ENCODE results near the gene ARHGAP24.
"Not testable (repeated sequence)": the region's sequence is repeated elsewhere in the genome, so short reads cannot be mapped to it uniquely, and the experiment has no call there.

The ARHGAP24 gene

GRCh38 chr4:85870298-85871083 is 395.5 kb downstream of the ARHGAP24 start:
- DNase-seq = no peak

- DNase-seq = no peak
These were observed 398.6 kb downstream of the ARHGAP24 start for GRCh38 chr4:85873566-85873965.

- no peak for DNase-seq
These were observed 404.6 kb downstream of the ARHGAP24 start for GRCh38 chr4:85879518-85879917.

GRCh38 chr4:85883180-85883579 is 408.2 kb downstream of the ARHGAP24 start:
- DNase-seq = no peak

DNA sequence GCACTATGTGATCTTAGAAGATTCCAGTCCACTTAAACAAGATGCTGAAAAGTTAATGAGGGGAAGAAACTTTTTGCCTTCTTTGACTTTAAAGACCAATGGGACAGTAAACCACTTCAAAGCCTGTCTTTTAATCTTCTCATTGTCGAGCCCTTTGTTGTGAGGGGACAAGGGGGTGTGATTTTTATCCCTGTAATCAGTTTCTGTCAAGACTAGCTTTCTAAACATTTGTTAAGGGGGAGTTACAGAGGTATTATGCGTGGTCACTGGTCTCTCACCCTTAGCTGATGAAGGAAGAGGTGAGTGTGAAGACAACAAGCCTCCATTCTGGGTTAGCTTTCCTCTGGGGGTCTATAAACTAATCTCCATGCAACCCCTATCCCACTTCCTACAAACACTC is 409.3 kb downstream of the ARHGAP24 start:
- DNase-seq = no peak

DNA sequence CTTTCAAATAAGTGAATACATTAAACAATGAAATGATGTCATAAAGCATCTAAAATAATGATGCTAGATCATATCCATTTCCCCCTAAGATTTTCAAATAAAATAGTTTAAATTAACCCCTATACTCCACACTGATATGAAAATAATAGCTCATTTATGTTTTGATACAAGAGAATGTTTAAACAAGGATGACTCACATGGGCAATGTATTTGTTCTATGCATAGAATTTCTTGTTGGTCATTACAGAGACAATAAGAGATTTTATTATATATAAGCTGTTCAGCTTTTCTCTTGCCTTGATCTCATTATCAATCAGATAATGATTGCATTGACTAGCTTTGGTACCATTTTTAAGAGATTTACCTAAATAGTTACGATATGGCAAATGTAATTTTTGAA is 411.7 kb downstream of the ARHGAP24 start:
- no peak for DNase-seq

DNA sequence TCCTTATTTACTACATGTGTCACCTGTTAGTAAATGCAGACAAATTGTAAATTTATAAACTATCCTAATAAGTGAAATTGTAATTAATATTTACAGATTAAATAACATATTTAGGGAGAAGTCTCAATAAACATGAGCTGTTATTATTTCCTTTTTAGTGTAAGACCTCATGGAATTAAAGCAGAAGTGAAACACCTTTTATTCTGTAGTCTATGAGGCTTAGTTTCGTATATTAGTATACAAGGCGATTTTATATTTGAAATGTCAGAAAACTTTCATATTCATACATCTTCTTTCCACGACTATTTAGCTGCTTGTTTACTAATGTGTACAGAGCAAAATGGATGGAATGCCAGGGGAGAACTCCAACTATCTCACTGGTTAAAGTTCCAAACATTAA is 414.4 kb downstream of the ARHGAP24 start:
- no peak for DNase-seq

DNA sequence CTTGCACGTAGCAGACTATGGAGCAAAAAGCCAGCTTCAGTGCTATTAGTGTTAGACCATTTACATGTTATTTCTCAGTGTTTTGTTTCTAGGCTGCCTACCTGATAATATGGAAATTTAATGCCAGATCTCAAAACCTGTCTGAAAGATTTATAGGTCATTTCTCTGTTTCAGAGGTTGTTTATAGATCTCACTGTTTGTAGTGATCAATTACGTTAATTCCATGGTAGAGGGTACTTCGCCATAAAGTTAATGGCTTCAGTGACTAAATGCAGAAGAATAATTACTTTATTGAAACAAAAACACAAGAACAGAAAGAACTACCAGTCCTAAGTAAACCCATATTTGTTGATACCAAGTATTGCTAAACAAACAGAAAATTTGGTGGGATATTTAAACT is 420.8 kb downstream of the ARHGAP24 start:
- DNase-seq = no peak

GRCh38 chr4:85898231-85898630 is 423.3 kb downstream of the ARHGAP24 start:
- DNase-seq = no peak

GRCh38 chr4:85901500-85901899 is 426.6 kb downstream of the ARHGAP24 start:
- no peak for DNase-seq

GRCh38 chr4:85902647-85903046 is 427.7 kb downstream of the ARHGAP24 start:
- not testable (repeated sequence) for DNase-seq

- DNase-seq = no peak
These were observed 430.8 kb downstream of the ARHGAP24 start for GRCh38 chr4:85905761-85906160.

DNA sequence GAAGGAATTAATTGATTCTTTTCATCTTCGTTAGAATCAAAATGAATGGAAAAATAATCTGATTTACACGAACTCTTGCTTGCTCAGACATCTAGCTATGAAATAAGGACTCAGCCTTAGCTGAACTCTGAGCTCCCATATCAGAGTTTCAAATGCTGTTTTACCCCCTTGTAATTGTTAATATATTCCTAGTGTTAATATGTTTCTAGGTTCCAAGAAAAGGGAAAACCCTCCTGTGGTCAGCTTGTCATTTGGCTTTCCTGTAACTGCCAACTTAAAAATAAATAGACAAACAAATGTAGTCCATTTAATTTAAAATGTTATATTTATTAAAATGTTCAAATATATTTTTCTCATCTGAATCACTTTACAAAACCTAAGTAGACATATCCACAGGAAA is 432.1 kb downstream of the ARHGAP24 start:
- DNase-seq = no peak

GRCh38 chr4:85909851-85910250 is 434.9 kb downstream of the ARHGAP24 start:
- DNase-seq = no peak

- DNase-seq = no peak
These were observed 436.0 kb downstream of the ARHGAP24 start for GRCh38 chr4:85910985-85911384.

GRCh38 chr4:85913931-85914694 is 439.2 kb downstream of the ARHGAP24 start:
- no peak for DNase-seq

DNA sequence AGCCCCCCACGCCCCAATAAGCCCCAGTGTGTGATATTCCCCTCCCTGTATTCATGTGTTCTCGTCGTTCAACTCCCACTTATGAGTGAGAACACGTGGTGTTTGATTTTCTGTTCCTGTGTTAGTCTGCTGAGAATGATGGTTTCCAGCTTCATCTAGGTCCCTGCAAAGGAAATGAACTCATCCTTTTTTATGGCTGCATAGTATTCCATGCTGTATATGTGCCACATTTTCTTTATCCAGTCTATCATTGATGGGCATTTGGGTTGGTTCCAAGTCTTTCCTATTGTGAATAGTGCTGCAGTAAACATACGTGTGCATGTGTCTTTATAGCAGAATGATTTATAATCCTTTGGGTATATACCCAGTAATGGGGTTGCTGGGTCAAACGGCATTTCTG is 440.6 kb downstream of the ARHGAP24 start:
- DNase-seq = not testable (repeated sequence)

- no peak for DNase-seq
These were observed 444.4 kb downstream of the ARHGAP24 start for GRCh38 chr4:85919200-85919887.

- DNase-seq = no peak
These were observed 450.1 kb downstream of the ARHGAP24 start for GRCh38 chr4:85925071-85925470.

DNA sequence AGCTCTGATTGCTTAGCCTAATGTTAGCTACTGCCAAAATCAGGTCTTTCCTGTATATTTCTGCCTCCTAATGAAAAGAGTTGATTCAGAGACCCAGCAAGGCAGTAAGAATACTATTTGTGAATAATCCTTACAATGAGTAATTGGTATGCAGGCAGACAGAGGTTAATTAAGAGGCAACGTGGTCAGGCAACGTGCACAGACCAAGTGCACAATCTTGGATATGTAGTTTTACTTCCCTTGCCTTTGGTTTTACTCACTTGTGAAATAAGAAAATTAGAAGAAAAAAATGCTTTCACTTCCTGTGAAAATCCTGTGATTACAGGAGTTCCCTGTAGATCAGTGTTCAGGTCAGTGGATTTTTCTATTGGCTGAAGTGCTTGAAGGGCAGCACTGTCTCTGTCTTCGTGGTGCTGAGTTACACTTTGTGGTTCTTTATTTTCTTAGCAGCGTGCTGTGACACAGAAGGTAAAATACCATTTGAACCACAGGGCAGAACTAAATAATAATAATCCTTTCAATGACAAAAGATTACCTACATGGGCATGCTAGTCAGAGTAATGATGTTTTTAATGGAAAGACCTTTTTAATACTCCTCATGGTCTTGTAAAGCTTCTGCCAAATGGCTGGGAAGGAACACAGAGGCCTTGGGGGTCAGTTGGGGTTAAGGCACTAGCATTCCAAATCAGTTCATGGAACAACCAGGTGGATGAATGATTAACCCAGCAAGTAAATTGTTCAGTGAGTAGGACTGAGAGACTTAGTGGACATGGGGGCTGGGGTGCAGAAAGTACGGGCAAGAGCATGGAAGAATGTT is 454.0 kb downstream of the ARHGAP24 start:
- no peak for DNase-seq

DNA sequence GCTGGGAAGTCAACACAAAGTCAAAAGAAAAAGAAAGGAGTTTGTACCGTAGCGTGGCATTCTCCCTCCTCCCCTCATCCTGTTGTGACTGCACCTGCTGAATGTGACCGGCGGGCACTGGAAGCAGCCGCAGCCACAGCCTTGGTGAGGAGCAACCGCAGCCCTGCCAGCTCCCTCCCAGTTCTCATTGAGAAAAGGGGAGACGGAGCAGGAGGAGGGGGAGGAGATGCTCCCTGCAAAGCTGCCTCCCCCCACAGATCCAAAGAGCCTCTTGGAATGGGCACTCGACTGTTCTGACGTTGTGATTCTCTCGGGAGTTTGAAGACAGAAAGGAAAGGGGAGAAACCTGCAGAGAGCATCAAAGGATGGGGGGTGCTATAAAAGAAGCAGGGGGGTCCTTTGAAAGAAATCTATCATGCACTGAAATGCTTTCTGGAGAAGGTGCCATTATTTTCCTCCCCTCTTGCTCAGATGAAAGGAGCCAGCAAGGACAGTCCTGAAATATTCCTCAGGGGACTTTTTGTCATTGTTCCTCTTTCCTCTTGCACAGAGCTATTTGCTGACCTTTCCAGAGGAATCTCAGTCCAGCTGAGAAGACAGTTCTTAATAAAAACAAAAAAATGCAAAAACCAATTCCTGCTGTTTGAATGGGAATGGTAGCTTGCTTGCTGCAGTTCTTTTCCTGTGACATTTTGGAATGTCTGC is 455.2 kb downstream of the ARHGAP24 start:
- DNase-seq = no peak
